WERI-Rb-1 (cell line): ENCODE results near the gene COLEC11.

Source experiments
- DNase-seq: peaks from one replicate; pipeline ENCODE4 v3.0.0-alpha.2; 2020
- H3K27ac ChIP-seq: fragments of 250-450 bp; sonication (Bioruptor Pico); 2 replicates; pipeline ENCODE4 v1.5.1; 2020; ENCODE audit warnings: mild to moderate bottlenecking, moderate library complexity
- H3K27me3 ChIP-seq: fragments of 250-450 bp; sonication (Bioruptor Pico); 2 replicates; pipeline ENCODE4 v1.5.1; 2021; ENCODE audit warnings: mild to moderate bottlenecking, low read depth, moderate library complexity; ENCODE audit not compliant: insufficient read depth, severe bottlenecking
- H3K36me3 ChIP-seq: fragments of 250-450 bp; sonication (Bioruptor Pico); 2 replicates; pipeline ENCODE4 v1.5.1; 2020; ENCODE audit warnings: mild to moderate bottlenecking, moderate library complexity
- H3K4me3 ChIP-seq: 2 replicates; pipeline ENCODE4 v1.5.1; 2011; ENCODE audit warnings: low read depth, mild to moderate bottlenecking, control low read depth, low read length
- H3K9me3 ChIP-seq: fragments of 250-450 bp; sonication (Bioruptor Pico); 2 replicates; pipeline ENCODE4 v1.5.1; 2021; ENCODE audit warnings: mild to moderate bottlenecking, moderate library complexity; ENCODE audit not compliant: severe bottlenecking
- TF ChIP-seq, protein P1 (sequence below): IDR thresholded peaks from 2 replicates; pipeline ENCODE4 v1.5.1; 2011; ENCODE audit warnings: low read depth, mild to moderate bottlenecking, control low read depth, inconsistent platforms, low read length

The COLEC11 gene

DNA sequence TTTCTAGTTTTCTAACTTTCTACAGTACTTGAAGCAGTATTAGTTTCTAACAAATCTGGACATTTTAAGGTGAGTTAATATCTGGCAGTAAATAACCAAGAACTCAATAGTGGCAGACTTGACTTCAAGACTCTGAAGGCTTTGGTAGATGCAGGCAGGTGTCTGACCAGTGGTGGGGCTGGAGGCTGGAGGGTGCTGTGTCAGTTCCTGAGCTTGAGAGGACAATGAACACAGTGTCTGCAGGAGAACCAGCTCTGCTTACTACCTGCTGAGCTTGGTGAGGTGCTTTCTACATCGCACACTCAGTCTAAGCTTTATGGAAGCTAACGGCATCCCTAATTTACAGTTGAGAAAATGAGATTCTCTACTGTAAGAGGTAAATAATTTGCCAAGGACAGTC is 84.3 kb downstream of the COLEC11 start:
- DNase-seq, result no peak
- no peaks in the 10 kb centered on the region for H3K27me3 ChIP-seq
- no peaks in the 10 kb centered on the region for H3K36me3 ChIP-seq
- H3K4me3 ChIP-seq, result no peak overlapping the region
- no peaks in the 10 kb centered on the region for H3K9me3 ChIP-seq
- H3K27ac ChIP-seq, result no peak overlapping the region
- TF ChIP-seq, protein P1, sequence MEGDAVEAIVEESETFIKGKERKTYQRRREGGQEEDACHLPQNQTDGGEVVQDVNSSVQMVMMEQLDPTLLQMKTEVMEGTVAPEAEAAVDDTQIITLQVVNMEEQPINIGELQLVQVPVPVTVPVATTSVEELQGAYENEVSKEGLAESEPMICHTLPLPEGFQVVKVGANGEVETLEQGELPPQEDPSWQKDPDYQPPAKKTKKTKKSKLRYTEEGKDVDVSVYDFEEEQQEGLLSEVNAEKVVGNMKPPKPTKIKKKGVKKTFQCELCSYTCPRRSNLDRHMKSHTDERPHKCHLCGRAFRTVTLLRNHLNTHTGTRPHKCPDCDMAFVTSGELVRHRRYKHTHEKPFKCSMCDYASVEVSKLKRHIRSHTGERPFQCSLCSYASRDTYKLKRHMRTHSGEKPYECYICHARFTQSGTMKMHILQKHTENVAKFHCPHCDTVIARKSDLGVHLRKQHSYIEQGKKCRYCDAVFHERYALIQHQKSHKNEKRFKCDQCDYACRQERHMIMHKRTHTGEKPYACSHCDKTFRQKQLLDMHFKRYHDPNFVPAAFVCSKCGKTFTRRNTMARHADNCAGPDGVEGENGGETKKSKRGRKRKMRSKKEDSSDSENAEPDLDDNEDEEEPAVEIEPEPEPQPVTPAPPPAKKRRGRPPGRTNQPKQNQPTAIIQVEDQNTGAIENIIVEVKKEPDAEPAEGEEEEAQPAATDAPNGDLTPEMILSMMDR, result no peak

DNA sequence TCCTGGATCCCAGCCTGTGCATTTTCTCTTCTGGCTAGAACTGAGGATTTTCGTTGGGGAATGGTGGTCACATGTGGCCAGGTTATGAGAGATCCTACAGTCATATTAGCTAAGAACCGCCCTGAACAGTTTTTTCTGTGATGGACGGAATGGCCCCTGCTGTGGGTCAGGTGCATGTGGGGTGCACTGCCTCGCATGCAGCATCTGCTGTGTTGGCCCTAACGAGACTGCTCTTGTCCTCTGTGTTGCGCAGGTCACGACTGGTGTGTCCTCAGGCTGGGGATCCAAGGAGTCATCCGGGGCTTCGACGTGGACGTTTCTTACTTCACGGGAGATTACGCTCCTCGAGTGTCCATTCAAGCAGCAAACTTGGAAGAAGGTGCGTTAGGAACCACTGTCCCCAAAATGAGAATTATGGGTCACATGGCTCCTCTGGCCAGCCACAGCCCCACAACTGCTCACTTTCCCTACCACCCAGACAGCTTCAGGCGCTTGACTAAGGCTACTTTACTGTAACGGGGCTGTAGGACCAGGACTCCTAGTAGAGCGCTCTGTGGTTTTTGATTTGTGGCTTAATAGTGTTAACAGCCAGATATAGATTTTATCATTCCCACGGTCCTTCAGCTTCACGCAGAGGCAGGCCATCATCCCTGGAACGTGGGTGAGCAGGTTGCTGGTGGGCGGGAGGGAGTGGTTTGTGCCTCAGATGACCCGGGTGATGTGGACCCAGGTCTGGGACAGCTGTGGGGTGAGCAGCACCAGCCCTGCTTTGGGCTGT is 84.9 kb downstream of the COLEC11 start:
- TF ChIP-seq, protein P1, result no peak
- no peaks in the 10 kb centered on the region for H3K36me3 ChIP-seq
- no peaks in the 10 kb centered on the region for H3K27me3 ChIP-seq
- no peaks in the 10 kb centered on the region for H3K9me3 ChIP-seq
- no peak overlapping the region for H3K27ac ChIP-seq
- no peak for DNase-seq
- H3K4me3 ChIP-seq, result no peak overlapping the region

DNA sequence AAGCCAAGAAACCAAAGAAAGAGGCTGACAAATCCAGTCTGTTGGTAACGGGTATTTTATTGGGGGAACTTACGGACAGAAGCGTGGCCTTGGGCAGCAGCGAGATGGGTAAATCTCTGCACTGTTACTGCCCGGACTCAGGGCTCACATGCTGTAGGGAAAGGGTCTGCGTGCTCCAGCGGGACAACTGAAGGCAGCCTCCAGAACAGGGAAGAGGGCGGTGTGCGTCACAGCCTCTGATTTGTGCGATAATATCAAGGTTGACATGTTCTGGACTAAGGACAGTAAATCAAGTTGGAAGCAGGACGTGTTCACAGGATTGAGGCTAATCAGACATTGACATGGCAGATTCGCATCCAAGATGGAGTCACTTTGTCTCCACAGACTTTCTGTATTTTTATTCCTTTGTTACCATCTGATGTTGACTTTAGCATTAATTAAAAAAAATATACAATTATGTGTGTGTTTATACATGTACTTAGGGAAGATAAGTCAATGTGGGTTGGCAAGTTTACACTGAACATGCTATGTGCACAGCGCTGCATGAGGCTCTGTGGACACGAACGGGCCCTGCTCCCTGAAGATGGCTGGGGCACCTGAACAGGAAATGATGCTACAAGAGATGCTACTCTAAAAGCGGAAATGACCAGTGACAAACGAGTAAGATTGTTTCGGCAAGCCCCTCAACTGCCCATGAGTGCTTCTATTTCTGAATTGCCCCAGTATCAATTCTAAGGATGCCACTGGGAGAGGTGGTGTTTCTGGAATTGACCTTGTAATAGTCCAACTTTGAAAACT is 85.8 kb downstream of the COLEC11 start:
- Histone ChIP-seq H3K27ac (no peak overlapping the region), H3K4me3 (no peak overlapping the region), H3K9me3 (no peaks in the 10 kb centered on the region), H3K27me3 (no peaks in the 10 kb centered on the region), H3K36me3 (no peaks in the 10 kb centered on the region)
- DNase-seq, result no peak
- TF ChIP-seq, protein P1, result no peak

DNA sequence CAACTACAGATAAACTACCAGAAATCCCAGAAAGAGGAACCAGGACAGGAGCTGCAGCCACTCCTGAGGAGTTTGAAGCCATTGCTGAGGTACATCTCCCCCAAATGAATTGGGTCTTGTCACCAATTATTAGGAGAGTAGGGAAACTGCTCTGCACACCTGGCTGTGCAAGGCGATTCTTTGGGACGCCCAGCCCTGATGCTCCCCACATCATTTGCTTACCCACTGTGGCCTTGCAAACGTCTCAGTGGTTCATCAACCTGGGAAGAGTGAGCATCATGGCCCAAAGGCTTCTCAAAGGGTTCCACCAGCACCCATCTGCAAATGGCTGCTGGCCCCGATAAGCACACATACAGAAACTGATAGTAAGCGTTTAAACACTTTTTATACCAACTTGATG is 86.7 kb downstream of the COLEC11 start:
- Histone ChIP-seq H3K4me3 (no peak overlapping the region), H3K36me3 (no peaks in the 10 kb centered on the region), H3K27me3 (no peaks in the 10 kb centered on the region), H3K9me3 (no peaks in the 10 kb centered on the region), H3K27ac (no peak overlapping the region)
- TF ChIP-seq, protein P1, result no peak
- no peak for DNase-seq

DNA sequence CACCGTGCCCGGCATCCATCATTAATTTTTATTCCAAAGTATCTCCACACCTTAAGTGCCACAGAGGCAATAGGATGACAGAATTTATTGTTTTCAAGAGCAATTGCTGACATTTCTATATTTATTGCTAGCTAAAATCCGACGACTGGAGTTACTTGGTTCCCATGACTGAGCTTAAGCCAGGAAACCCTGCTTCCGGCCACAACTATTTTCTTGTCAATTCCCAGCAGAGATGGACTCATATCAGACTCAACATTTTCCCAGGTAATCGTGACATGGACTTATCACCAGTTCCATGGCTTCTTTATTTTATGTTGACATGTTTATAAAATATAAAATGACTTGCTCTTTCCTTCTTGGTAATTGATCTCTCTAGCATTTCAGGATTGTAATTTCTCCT is 87.9 kb downstream of the COLEC11 start:
- H3K9me3 ChIP-seq, result no peaks in the 10 kb centered on the region
- DNase-seq, result no peak
- TF ChIP-seq, protein P1, result no peak
- no peak overlapping the region for H3K27ac ChIP-seq
- H3K27me3 ChIP-seq, result no peaks in the 10 kb centered on the region
- H3K36me3 ChIP-seq, result no peaks in the 10 kb centered on the region
- H3K4me3 ChIP-seq, result no peak overlapping the region
